ENCODE results near the gene FYN.

Gene FYN

GRCh38 chr6:111782887-111783466 lies 90.3 kb downstream of the FYN start:
- DNase-seq, result no peak

GRCh38 chr6:111782192-111782809 lies 91.0 kb downstream of the FYN start:
- DNase-seq, result no peak

GRCh38 chr6:111781041-111781708 lies 92.1 kb downstream of the FYN start:
- DNase-seq, result no peak

GRCh38 chr6:111780393-111780792 lies 92.9 kb downstream of the FYN start:
- no peak for DNase-seq

- DNase-seq, result no peak
Measured at GRCh38 chr6:111779660-111780059, 93.6 kb downstream of the FYN start.

GRCh38 chr6:111779031-111779430 lies 94.2 kb downstream of the FYN start:
- no peak for DNase-seq

GRCh38 chr6:111777357-111777756 lies 95.9 kb downstream of the FYN start:
- DNase-seq, result no peak

- DNase-seq, result no peak
Measured at GRCh38 chr6:111776236-111777221, 96.7 kb downstream of the FYN start.

- DNase-seq, result no peak
Measured at GRCh38 chr6:111775145-111775922, 97.9 kb downstream of the FYN start.

GRCh38 chr6:111774346-111774703 lies 98.9 kb downstream of the FYN start:
- no peak for DNase-seq

GRCh38 chr6:111773501-111774345 lies 99.5 kb downstream of the FYN start:
- DNase-seq, result no peak

GRCh38 chr6:111772381-111772780 lies 100.9 kb downstream of the FYN start:
- DNase-seq, result no peak

- DNase-seq, result no peak
Measured at GRCh38 chr6:111771629-111772028, 101.6 kb downstream of the FYN start.

- DNase-seq, result no peak
Measured at GRCh38 chr6:111771094-111771432, 102.2 kb downstream of the FYN start.

GRCh38 chr6:111770263-111771093 lies 102.8 kb downstream of the FYN start:
- DNase-seq, result no peak

GRCh38 chr6:111769365-111770152 lies 103.7 kb downstream of the FYN start:
- DNase-seq, result no peak

- no peak for DNase-seq
Measured at GRCh38 chr6:111768431-111768770, 104.9 kb downstream of the FYN start.

GRCh38 chr6:111767752-111768430 lies 105.4 kb downstream of the FYN start:
- peak in 1 of 2 donors; percentile 26 for DNase-seq

- DNase-seq, result no peak
Measured at GRCh38 chr6:111766201-111766857, 106.9 kb downstream of the FYN start.
